NT2/D1 (cell line): ENCODE results near the gene SH3PXD2A.

Experiments used
- DNase-seq: peaks from one replicate; pipeline ENCODE4 v3.0.0-alpha.2; 2011; ENCODE audit warnings: low read depth, low spot score
- H3K27me3 ChIP-seq: 2 replicates; pipeline ENCODE4 v1.6.0; 2011; ENCODE audit warnings: mild to moderate bottlenecking; ENCODE audit not compliant: insufficient read length, insufficient read depth
- H3K36me3 ChIP-seq: 2 replicates; pipeline ENCODE4 v1.6.1; 2011; ENCODE audit warnings: mild to moderate bottlenecking, low read length, mixed read lengths; ENCODE audit not compliant: insufficient read depth, insufficient read length
- H3K4me1 ChIP-seq: 2 replicates; pipeline ENCODE4 v1.5.1; 2011; ENCODE audit not compliant: insufficient read depth, insufficient read length
- H3K4me3 ChIP-seq: 2 replicates; pipeline ENCODE4 v1.5.1; 2011; ENCODE audit warnings: low read depth; ENCODE audit not compliant: insufficient read length
- H3K9ac ChIP-seq: 2 replicates; pipeline ENCODE4 v1.6.0; 2011; ENCODE audit warnings: low read depth; ENCODE audit not compliant: insufficient read length
- H3K9me3 ChIP-seq: 2 replicates; pipeline ENCODE4 v1.5.1; 2011; ENCODE audit warnings: mild to moderate bottlenecking, low read length; ENCODE audit not compliant: insufficient read depth
- SUZ12 ChIP-seq: IDR thresholded peaks from 2 replicates; pipeline ENCODE4 v1.6.1; 2011; ENCODE audit not compliant: insufficient read length, insufficient read depth; ENCODE audit errors: extremely low read depth
- YY1 ChIP-seq: IDR thresholded peaks from 2 replicates; pipeline ENCODE4 v1.6.1; 2011; ENCODE audit not compliant: insufficient read length, insufficient read depth
- ZNF274 ChIP-seq: IDR thresholded peaks from 2 replicates; pipeline ENCODE4 v1.6.1; 2011; ENCODE audit warnings: mild to moderate bottlenecking, low read depth, low read length

SH3PXD2A gene

GRCh38 chr10:103629581-103629980 is 225.8 kb downstream of the SH3PXD2A start:
- no peak overlapping the region for H3K9ac ChIP-seq
- H3K4me1 ChIP-seq, result peaks cover 8% of the 10 kb centered on the region
- H3K4me3 ChIP-seq, result no peak overlapping the region
- peaks cover 74% of the 10 kb centered on the region for H3K36me3 ChIP-seq
- no peaks in the 10 kb centered on the region for H3K9me3 ChIP-seq
- no peak for DNase-seq
- TF ChIP-seq ZNF274 (no peak), YY1 (no peak), SUZ12 (no peak)
- H3K27me3 ChIP-seq, result no peaks in the 10 kb centered on the region

- Histone ChIP-seq H3K9me3 (no peaks in the 10 kb centered on the region), H3K4me3 (no peak overlapping the region), H3K36me3 (peaks cover 79% of the 10 kb centered on the region), H3K27me3 (no peaks in the 10 kb centered on the region), H3K4me1 (no peaks in the 10 kb centered on the region), H3K9ac (no peak overlapping the region)
- TF ChIP-seq ZNF274, result no peak
- TF ChIP-seq SUZ12, result no peak
- no peak for TF ChIP-seq YY1
- no peak for DNase-seq
Observed at GRCh38 chr10:103627893-103628292, 227.5 kb downstream of the SH3PXD2A start.

GRCh38 chr10:103627111-103627892 is 228.1 kb downstream of the SH3PXD2A start:
- H3K36me3 ChIP-seq, result peaks cover 82% of the 10 kb centered on the region
- no peak overlapping the region for H3K4me3 ChIP-seq
- TF ChIP-seq ZNF274, result no peak
- TF ChIP-seq SUZ12, result no peak
- no peak for TF ChIP-seq YY1
- no peak for DNase-seq
- H3K27me3 ChIP-seq, result no peaks in the 10 kb centered on the region
- no peaks in the 10 kb centered on the region for H3K4me1 ChIP-seq
- no peak overlapping the region for H3K9ac ChIP-seq
- H3K9me3 ChIP-seq, result no peaks in the 10 kb centered on the region

- H3K27me3 ChIP-seq, result no peaks in the 10 kb centered on the region
- H3K9ac ChIP-seq, result no peak overlapping the region
- no peaks in the 10 kb centered on the region for H3K9me3 ChIP-seq
- TF ChIP-seq ZNF274, result no peak
- no peak for TF ChIP-seq SUZ12
- TF ChIP-seq YY1, result no peak
- DNase-seq, result no peak
- H3K4me3 ChIP-seq, result no peak overlapping the region
- H3K4me1 ChIP-seq, result no peaks in the 10 kb centered on the region
- H3K36me3 ChIP-seq, result peaks cover 82% of the 10 kb centered on the region
Observed at GRCh38 chr10:103626178-103626577, 229.2 kb downstream of the SH3PXD2A start.

GRCh38 chr10:103622935-103623574 is 232.3 kb downstream of the SH3PXD2A start:
- H3K4me1 ChIP-seq, result peaks cover 2% of the 10 kb centered on the region
- TF ChIP-seq YY1 (no peak), SUZ12 (no peak), ZNF274 (no peak)
- H3K4me3 ChIP-seq, result no peak overlapping the region
- no peaks in the 10 kb centered on the region for H3K9me3 ChIP-seq
- no peak overlapping the region for H3K9ac ChIP-seq
- no peaks in the 10 kb centered on the region for H3K27me3 ChIP-seq
- H3K36me3 ChIP-seq, result peaks cover 88% of the 10 kb centered on the region
- no peak for DNase-seq

- DNase-seq, result no peak
- H3K9ac ChIP-seq, result no peak overlapping the region
- H3K36me3 ChIP-seq, result peaks cover 87% of the 10 kb centered on the region
- H3K27me3 ChIP-seq, result no peaks in the 10 kb centered on the region
- peaks cover 2% of the 10 kb centered on the region for H3K4me1 ChIP-seq
- H3K9me3 ChIP-seq, result no peaks in the 10 kb centered on the region
- TF ChIP-seq YY1 (no peak), ZNF274 (no peak), SUZ12 (no peak)
- H3K4me3 ChIP-seq, result no peak overlapping the region
Observed at GRCh38 chr10:103622286-103622685, 233.1 kb downstream of the SH3PXD2A start.

- H3K4me3 ChIP-seq, result no peak overlapping the region
- peaks cover 86% of the 10 kb centered on the region for H3K36me3 ChIP-seq
- no peak overlapping the region for H3K9ac ChIP-seq
- peaks cover 2% of the 10 kb centered on the region for H3K4me1 ChIP-seq
- TF ChIP-seq YY1 (no peak), ZNF274 (no peak), SUZ12 (no peak)
- no peak for DNase-seq
- H3K9me3 ChIP-seq, result no peaks in the 10 kb centered on the region
- no peaks in the 10 kb centered on the region for H3K27me3 ChIP-seq
Observed at GRCh38 chr10:103621783-103622125, 233.6 kb downstream of the SH3PXD2A start.
